Lower lobe of right lung (tissue), 2 donors: ENCODE results near the gene FIP1L1. TPM values are rescaled to one million over a fixed set of nuclear protein-coding genes. Genes with fewer than 3 reads are reported as not detected.

Experiments
- ATAC-seq, 2 donors: fragments of 200-7000 bp; cut with Tn5 transposase; one replicate each; pipeline ENCODE4 v1.9.1; 2020 to 2022; ENCODE audit warnings: mild to moderate bottlenecking in 2 of 2, moderate library complexity in 2 of 2
- DNase-seq: peaks from one replicate; pipeline ENCODE4 v3.0.0-alpha.2; 2020
- H3K27ac ChIP-seq: fragments of 200-600 bp; one replicate; pipeline ENCODE4 v1.8.0; 2022
- H3K27me3 ChIP-seq: fragments of 200-600 bp; one replicate; pipeline ENCODE4 v1.8.0; 2022; ENCODE audit warnings: low read depth
- H3K36me3 ChIP-seq: fragments of 200-600 bp; one replicate; pipeline ENCODE4 v1.8.0; 2022; ENCODE audit warnings: mild to moderate bottlenecking
- H3K4me1 ChIP-seq: fragments of 200-600 bp; one replicate; pipeline ENCODE4 v1.8.0; 2022
- H3K4me3 ChIP-seq: fragments of 200-600 bp; one replicate; pipeline ENCODE4 v1.8.0; 2022; ENCODE audit warnings: mild to moderate bottlenecking
- H3K9me3 ChIP-seq: fragments of 200-600 bp; one replicate; pipeline ENCODE4 v1.8.0; 2022
- CTCF ChIP-seq: fragments of 200-600 bp; IDR thresholded peaks from one replicate; pipeline ENCODE4 v1.8.0; 2022; ENCODE audit warnings: antibody characterized with exemption, mild to moderate bottlenecking
- intact Hi-C: fragments of 100-400 bp; cut with DNase I; formaldehyde crosslinking; loops from one replicate; pipeline ENCODE4 v1.11.0; 2022
- total RNA-seq: library from RNA; stranded (reverse); fragmentation: NEBNext Ultra II Directional; extraction: Animal tissue kit (Norgen Biotek cat#: 25700); gene quantifications from one replicate; pipeline ENCODE4 v1.2.1, GENCODE V29; 2021
- donor health status: DM: no; HTN: yes; CAD: no; lungs with severe emphysema.

Gene FIP1L1
- total RNA-seq, 1 donor from 2014 or later = 48.8 TPM

- no peak overlapping the region for H3K4me3 ChIP-seq
- DNase-seq = no peak
- TF ChIP-seq CTCF = no peak
- no peaks in the 10 kb centered on the region for H3K9me3 ChIP-seq
- intact Hi-C loops = no loop called here
- H3K4me1 ChIP-seq = no peaks in the 10 kb centered on the region
- ATAC-seq = no peak
- H3K27ac ChIP-seq = no peak overlapping the region
- H3K36me3 ChIP-seq = no peaks in the 10 kb centered on the region
- no peaks in the 10 kb centered on the region for H3K27me3 ChIP-seq
Measured at GRCh38 chr4:53498706-53499105, 121.3 kb downstream of the FIP1L1 start.

- TF ChIP-seq CTCF = no peak
- Histone ChIP-seq H3K9me3 (no peaks in the 10 kb centered on the region), H3K4me3 (no peak overlapping the region), H3K27ac (no peak overlapping the region), H3K36me3 (no peaks in the 10 kb centered on the region), H3K4me1 (no peaks in the 10 kb centered on the region), H3K27me3 (no peaks in the 10 kb centered on the region)
- no peak for ATAC-seq
- intact Hi-C loops = no loop called here
- DNase-seq = no peak
Measured at GRCh38 chr4:53499791-53500190, 122.3 kb downstream of the FIP1L1 start.

- Histone ChIP-seq H3K36me3 (no peaks in the 10 kb centered on the region), H3K4me1 (no peaks in the 10 kb centered on the region), H3K4me3 (no peak overlapping the region), H3K27me3 (no peaks in the 10 kb centered on the region), H3K9me3 (no peaks in the 10 kb centered on the region), H3K27ac (no peak overlapping the region)
- no peak for DNase-seq
- intact Hi-C loops = no loop called here
- ATAC-seq = no peak
- TF ChIP-seq CTCF = no peak
Measured at GRCh38 chr4:53500546-53500945, 123.1 kb downstream of the FIP1L1 start.

- no peak for TF ChIP-seq CTCF
- no peak overlapping the region for H3K4me3 ChIP-seq
- no peaks in the 10 kb centered on the region for H3K4me1 ChIP-seq
- H3K36me3 ChIP-seq = no peaks in the 10 kb centered on the region
- DNase-seq (no peak), ATAC-seq (no peak)
- H3K9me3 ChIP-seq = no peaks in the 10 kb centered on the region
- H3K27me3 ChIP-seq = no peaks in the 10 kb centered on the region
- H3K27ac ChIP-seq = no peak overlapping the region
- intact Hi-C loops = no loop called here
Measured at GRCh38 chr4:53501561-53501960, 124.1 kb downstream of the FIP1L1 start.

- H3K4me1 ChIP-seq = no peaks in the 10 kb centered on the region
- H3K27ac ChIP-seq = no peak overlapping the region
- no peak for ATAC-seq
- no peak for TF ChIP-seq CTCF
- H3K27me3 ChIP-seq = no peaks in the 10 kb centered on the region
- no peaks in the 10 kb centered on the region for H3K9me3 ChIP-seq
- no peaks in the 10 kb centered on the region for H3K36me3 ChIP-seq
- no peak for DNase-seq
- intact Hi-C loops = no loop called here
- no peak overlapping the region for H3K4me3 ChIP-seq
Measured at GRCh38 chr4:53502094-53502493, 124.7 kb downstream of the FIP1L1 start.

- no peak for ATAC-seq
- Histone ChIP-seq H3K36me3 (no peaks in the 10 kb centered on the region), H3K4me1 (no peaks in the 10 kb centered on the region), H3K9me3 (no peaks in the 10 kb centered on the region), H3K4me3 (no peak overlapping the region), H3K27ac (no peak overlapping the region), H3K27me3 (no peaks in the 10 kb centered on the region)
- no peak for TF ChIP-seq CTCF
- intact Hi-C loops = no loop called here
- DNase-seq = no peak
Measured at GRCh38 chr4:53505947-53506346, 128.5 kb downstream of the FIP1L1 start.
